Measurements from ENCODE around the gene SYP.
A peak's percentile ranks its signal among the peaks of the same experiment; 100 is the strongest.
"Not testable (repeated sequence)": the region's sequence is repeated elsewhere in the genome, so short reads cannot be mapped to it uniquely, and the experiment has no call there.

SYP gene

GRCh38 chrX:49189606-49190005 is 10.4 kb downstream of the SYP start:
- no peak for DNase-seq (ENCODE audit: low read depth)

- DNase-seq (ENCODE audit: low read depth), result no peak
These were observed 11.4 kb downstream of the SYP start for GRCh38 chrX:49188468-49189076.

GRCh38 chrX:49187526-49187925 is 12.5 kb downstream of the SYP start:
- no peak for DNase-seq (ENCODE audit: low read depth)

GRCh38 chrX:49187028-49187394 is 13.0 kb downstream of the SYP start:
- DNase-seq (ENCODE audit: low read depth), result no peak

- DNase-seq (ENCODE audit: low read depth), result no peak
These were observed 13.6 kb downstream of the SYP start, which contains the start of gene PRICKLE3 for GRCh38 chrX:49186125-49187027. Gene PRICKLE3, minus strand, starts transcription at chrX:49186373. Its CDS starts 76 bp downstream, at chrX:49186297.

- peak; percentile 58 for DNase-seq (ENCODE audit: low read depth)
These were observed 15.4 kb downstream of the SYP start for GRCh38 chrX:49184294-49185281.

GRCh38 chrX:49183701-49184281 is 16.2 kb downstream of the SYP start:
- DNase-seq (ENCODE audit: low read depth), result no peak

GRCh38 chrX:49179358-49179757 is 20.6 kb downstream of the SYP start:
- DNase-seq (ENCODE audit: low read depth), result no peak

GRCh38 chrX:49178537-49178936 is 21.5 kb downstream of the SYP start:
- DNase-seq (ENCODE audit: low read depth), result no peak

- DNase-seq (ENCODE audit: low read depth), result no peak
These were observed 22.0 kb downstream of the SYP start for GRCh38 chrX:49177873-49178480.

GRCh38 chrX:49177338-49177833 is 22.6 kb downstream of the SYP start:
- no peak for DNase-seq (ENCODE audit: low read depth)

GRCh38 chrX:49176421-49177326 is 23.3 kb downstream of the SYP start:
- DNase-seq (ENCODE audit: low read depth), result no peak

- DNase-seq (ENCODE audit: low read depth), result no peak
These were observed 24.3 kb downstream of the SYP start for GRCh38 chrX:49175435-49176274.

- no peak for DNase-seq (ENCODE audit: low read depth)
These were observed 25.3 kb downstream of the SYP start for GRCh38 chrX:49174723-49175122.

- DNase-seq (ENCODE audit: low read depth), result not testable (repeated sequence)
These were observed 26.4 kb downstream of the SYP start for GRCh38 chrX:49173544-49173943.

- DNase-seq (ENCODE audit: low read depth), result no peak
These were observed 27.7 kb downstream of the SYP start for GRCh38 chrX:49172280-49172780.

- no peak for DNase-seq (ENCODE audit: low read depth)
These were observed 28.2 kb downstream of the SYP start, which contains the start of gene PLP2 for GRCh38 chrX:49171752-49172279. Gene PLP2, plus strand, starts transcription at chrX:49171898. Its CDS starts 103 bp downstream, at chrX:49172001.

- DNase-seq (ENCODE audit: low read depth), result no peak
These were observed 32.3 kb downstream of the SYP start for GRCh38 chrX:49167740-49168108.
